Measurements from ENCODE around the gene MPST.

Gene MPST

DNA sequence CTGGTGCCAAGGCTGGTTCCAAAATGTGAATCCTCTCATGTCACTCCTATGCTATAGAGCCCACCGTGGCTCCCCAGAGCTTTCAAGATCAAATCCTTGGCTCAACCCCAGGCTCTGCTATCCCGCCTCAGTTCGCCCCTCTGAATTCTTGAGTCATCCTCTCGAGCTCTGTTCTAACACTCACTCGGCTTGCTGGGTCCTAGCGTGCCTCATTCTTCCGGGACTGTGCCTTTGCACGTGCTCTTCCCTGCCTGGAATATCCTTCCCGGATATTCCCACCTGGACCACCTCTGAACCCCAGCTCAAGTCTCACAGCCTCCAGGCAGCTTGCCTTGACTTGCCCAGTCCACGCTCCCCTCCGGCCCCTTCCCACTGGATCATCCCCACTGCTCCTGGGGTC, 45.0 kb downstream of the MPST start:
- Histone ChIP-seq H3K27me3 (ENCODE audit: control insufficient read depth, low read length) (no peaks in the 10 kb centered on the region), H3K79me2 (ENCODE audit: control insufficient read depth, low read length) (no peaks in the 10 kb centered on the region), H3F3A (ENCODE audit: control insufficient read depth, insufficient read depth) (no peaks in the 10 kb centered on the region), H3K9me2 (replicated peaks; ENCODE audit: control insufficient read depth, low read length) (no peaks in the 10 kb centered on the region), H3K4me2 (ENCODE audit: low read length) (no peak overlapping the region), H3K27ac (ENCODE audit: low read depth, low read length) (no peak overlapping the region), H3K9me3 (ENCODE audit: control insufficient read depth, insufficient read depth, low read length) (no peaks in the 10 kb centered on the region), H3K36me3 (ENCODE audit: control insufficient read depth, low read length) (no peaks in the 10 kb centered on the region), H4K20me1 (ENCODE audit: control insufficient read depth, insufficient read depth, low read depth, low read length) (no peaks in the 10 kb centered on the region), H3K4me1 (ENCODE audit: control insufficient read depth, low read length) (no peaks in the 10 kb centered on the region), H3K4me3 (ENCODE audit: low read length) (no peak overlapping the region)
- TF ChIP-seq EZH2phosphoT487 (IDR thresholded peaks at IDR 0.05; ENCODE audit: borderline replicate concordance, low read length): no peak
- TF ChIP-seq, protein P1, sequence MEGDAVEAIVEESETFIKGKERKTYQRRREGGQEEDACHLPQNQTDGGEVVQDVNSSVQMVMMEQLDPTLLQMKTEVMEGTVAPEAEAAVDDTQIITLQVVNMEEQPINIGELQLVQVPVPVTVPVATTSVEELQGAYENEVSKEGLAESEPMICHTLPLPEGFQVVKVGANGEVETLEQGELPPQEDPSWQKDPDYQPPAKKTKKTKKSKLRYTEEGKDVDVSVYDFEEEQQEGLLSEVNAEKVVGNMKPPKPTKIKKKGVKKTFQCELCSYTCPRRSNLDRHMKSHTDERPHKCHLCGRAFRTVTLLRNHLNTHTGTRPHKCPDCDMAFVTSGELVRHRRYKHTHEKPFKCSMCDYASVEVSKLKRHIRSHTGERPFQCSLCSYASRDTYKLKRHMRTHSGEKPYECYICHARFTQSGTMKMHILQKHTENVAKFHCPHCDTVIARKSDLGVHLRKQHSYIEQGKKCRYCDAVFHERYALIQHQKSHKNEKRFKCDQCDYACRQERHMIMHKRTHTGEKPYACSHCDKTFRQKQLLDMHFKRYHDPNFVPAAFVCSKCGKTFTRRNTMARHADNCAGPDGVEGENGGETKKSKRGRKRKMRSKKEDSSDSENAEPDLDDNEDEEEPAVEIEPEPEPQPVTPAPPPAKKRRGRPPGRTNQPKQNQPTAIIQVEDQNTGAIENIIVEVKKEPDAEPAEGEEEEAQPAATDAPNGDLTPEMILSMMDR (IDR thresholded peaks at IDR 0.05; ENCODE audit: low read depth, low read length, poor library complexity, severe bottlenecking): no peak

GRCh38 chr22:37065180-37065579, 45.6 kb downstream of the MPST start:
- no peaks in the 10 kb centered on the region for H3K4me1 ChIP-seq (ENCODE audit: control insufficient read depth, low read length)
- TF ChIP-seq, protein P1 (IDR thresholded peaks at IDR 0.05; ENCODE audit: low read depth, low read length, poor library complexity, severe bottlenecking): no peak
- no peak for TF ChIP-seq EZH2phosphoT487 (IDR thresholded peaks at IDR 0.05; ENCODE audit: borderline replicate concordance, low read length)
- no peaks in the 10 kb centered on the region for H4K20me1 ChIP-seq (ENCODE audit: control insufficient read depth, insufficient read depth, low read depth, low read length)
- H3F3A ChIP-seq (ENCODE audit: control insufficient read depth, insufficient read depth): no peaks in the 10 kb centered on the region
- no peaks in the 10 kb centered on the region for H3K27me3 ChIP-seq (ENCODE audit: control insufficient read depth, low read length)
- H3K9me2 ChIP-seq (replicated peaks; ENCODE audit: control insufficient read depth, low read length): no peaks in the 10 kb centered on the region
- H3K9me3 ChIP-seq (ENCODE audit: control insufficient read depth, insufficient read depth, low read length): no peaks in the 10 kb centered on the region
- no peaks in the 10 kb centered on the region for H3K79me2 ChIP-seq (ENCODE audit: control insufficient read depth, low read length)
- no peaks in the 10 kb centered on the region for H3K36me3 ChIP-seq (ENCODE audit: control insufficient read depth, low read length)
- no peak overlapping the region for H3K4me2 ChIP-seq (ENCODE audit: low read length)
- H3K27ac ChIP-seq (ENCODE audit: low read depth, low read length): no peak overlapping the region
- no peak overlapping the region for H3K4me3 ChIP-seq (ENCODE audit: low read length)

GRCh38 chr22:37065961-37066360, 46.4 kb downstream of the MPST start:
- Histone ChIP-seq H3K27ac (ENCODE audit: low read depth, low read length) (no peak overlapping the region), H3K9me3 (ENCODE audit: control insufficient read depth, insufficient read depth, low read length) (no peaks in the 10 kb centered on the region), H3K27me3 (ENCODE audit: control insufficient read depth, low read length) (no peaks in the 10 kb centered on the region), H3K36me3 (ENCODE audit: control insufficient read depth, low read length) (no peaks in the 10 kb centered on the region), H3K4me1 (ENCODE audit: control insufficient read depth, low read length) (no peaks in the 10 kb centered on the region), H3K9me2 (replicated peaks; ENCODE audit: control insufficient read depth, low read length) (no peaks in the 10 kb centered on the region), H4K20me1 (ENCODE audit: control insufficient read depth, insufficient read depth, low read depth, low read length) (no peaks in the 10 kb centered on the region), H3K4me2 (ENCODE audit: low read length) (no peak overlapping the region), H3K4me3 (ENCODE audit: low read length) (no peak overlapping the region), H3K79me2 (ENCODE audit: control insufficient read depth, low read length) (no peaks in the 10 kb centered on the region), H3F3A (ENCODE audit: control insufficient read depth, insufficient read depth) (no peaks in the 10 kb centered on the region)
- TF ChIP-seq, protein P1 (IDR thresholded peaks at IDR 0.05; ENCODE audit: low read depth, low read length, poor library complexity, severe bottlenecking): no peak
- no peak for TF ChIP-seq EZH2phosphoT487 (IDR thresholded peaks at IDR 0.05; ENCODE audit: borderline replicate concordance, low read length)

DNA sequence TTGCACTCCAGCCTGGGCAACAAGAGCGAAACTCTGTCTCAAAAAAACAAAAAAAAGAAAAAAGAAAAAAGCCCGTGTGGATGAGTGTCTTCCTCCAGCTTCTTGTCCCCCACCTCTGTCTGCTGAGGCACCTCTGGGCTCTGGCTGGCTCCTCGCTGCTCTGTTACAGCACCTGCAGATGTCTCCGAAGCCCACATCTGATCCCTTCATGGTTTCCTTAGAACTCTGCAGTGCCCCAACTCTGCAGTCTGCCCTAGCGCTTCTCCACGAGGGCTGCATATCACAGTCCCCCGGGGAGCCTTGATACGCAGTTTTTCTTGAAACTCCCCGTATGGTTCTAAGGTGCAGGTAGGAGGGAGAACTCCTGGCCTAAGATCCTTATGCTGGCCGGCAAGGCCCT, 47.9 kb downstream of the MPST start:
- H4K20me1 ChIP-seq (ENCODE audit: control insufficient read depth, insufficient read depth, low read depth, low read length): no peaks in the 10 kb centered on the region
- no peaks in the 10 kb centered on the region for H3F3A ChIP-seq (ENCODE audit: control insufficient read depth, insufficient read depth)
- no peak overlapping the region for H3K4me2 ChIP-seq (ENCODE audit: low read length)
- H3K9me2 ChIP-seq (replicated peaks; ENCODE audit: control insufficient read depth, low read length): no peaks in the 10 kb centered on the region
- H3K79me2 ChIP-seq (ENCODE audit: control insufficient read depth, low read length): no peaks in the 10 kb centered on the region
- no peaks in the 10 kb centered on the region for H3K27me3 ChIP-seq (ENCODE audit: control insufficient read depth, low read length)
- H3K9me3 ChIP-seq (ENCODE audit: control insufficient read depth, insufficient read depth, low read length): no peaks in the 10 kb centered on the region
- no peaks in the 10 kb centered on the region for H3K36me3 ChIP-seq (ENCODE audit: control insufficient read depth, low read length)
- no peak overlapping the region for H3K4me3 ChIP-seq (ENCODE audit: low read length)
- TF ChIP-seq EZH2phosphoT487 (IDR thresholded peaks at IDR 0.05; ENCODE audit: borderline replicate concordance, low read length): no peak
- TF ChIP-seq, protein P1 (IDR thresholded peaks at IDR 0.05; ENCODE audit: low read depth, low read length, poor library complexity, severe bottlenecking): no peak
- H3K27ac ChIP-seq (ENCODE audit: low read depth, low read length): no peak overlapping the region
- no peaks in the 10 kb centered on the region for H3K4me1 ChIP-seq (ENCODE audit: control insufficient read depth, low read length)
